ENCODE results near the gene DEPP1.

DNA sequence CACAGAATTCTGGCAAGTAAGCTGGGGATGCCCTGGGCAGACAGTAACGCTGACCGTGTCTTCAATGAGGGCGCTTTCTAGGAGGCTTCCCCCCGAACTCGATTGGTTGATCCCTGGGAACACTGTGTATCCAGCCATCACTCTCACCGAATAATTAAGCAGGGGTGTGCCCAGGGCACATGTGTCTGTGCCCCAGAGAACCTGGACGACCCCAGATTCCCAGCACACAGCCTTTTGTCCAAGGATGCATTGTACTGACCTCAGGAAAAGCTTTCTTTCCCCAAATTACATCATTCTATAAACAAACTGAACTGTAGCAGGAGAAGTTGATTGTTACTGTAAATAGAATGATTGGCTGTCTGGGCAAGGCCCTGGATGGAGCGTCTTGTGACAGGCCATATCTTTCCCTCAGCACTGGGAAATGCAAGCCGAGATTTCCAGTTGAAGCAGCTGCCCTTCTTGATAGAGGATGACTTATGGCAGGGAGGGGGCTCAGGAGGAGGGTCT, 6.6 kb upstream of the DEPP1 start:
- TF ChIP-seq, protein P1, sequence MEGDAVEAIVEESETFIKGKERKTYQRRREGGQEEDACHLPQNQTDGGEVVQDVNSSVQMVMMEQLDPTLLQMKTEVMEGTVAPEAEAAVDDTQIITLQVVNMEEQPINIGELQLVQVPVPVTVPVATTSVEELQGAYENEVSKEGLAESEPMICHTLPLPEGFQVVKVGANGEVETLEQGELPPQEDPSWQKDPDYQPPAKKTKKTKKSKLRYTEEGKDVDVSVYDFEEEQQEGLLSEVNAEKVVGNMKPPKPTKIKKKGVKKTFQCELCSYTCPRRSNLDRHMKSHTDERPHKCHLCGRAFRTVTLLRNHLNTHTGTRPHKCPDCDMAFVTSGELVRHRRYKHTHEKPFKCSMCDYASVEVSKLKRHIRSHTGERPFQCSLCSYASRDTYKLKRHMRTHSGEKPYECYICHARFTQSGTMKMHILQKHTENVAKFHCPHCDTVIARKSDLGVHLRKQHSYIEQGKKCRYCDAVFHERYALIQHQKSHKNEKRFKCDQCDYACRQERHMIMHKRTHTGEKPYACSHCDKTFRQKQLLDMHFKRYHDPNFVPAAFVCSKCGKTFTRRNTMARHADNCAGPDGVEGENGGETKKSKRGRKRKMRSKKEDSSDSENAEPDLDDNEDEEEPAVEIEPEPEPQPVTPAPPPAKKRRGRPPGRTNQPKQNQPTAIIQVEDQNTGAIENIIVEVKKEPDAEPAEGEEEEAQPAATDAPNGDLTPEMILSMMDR (IDR thresholded peaks at IDR 0.05; ENCODE audit: low read depth, low read length, missing input control) = no peak
- TF ChIP-seq TAF1 (conservative IDR thresholded peaks at IDR 0.05) = no peak
- no peak for TF ChIP-seq YY1 (IDR thresholded peaks at IDR 0.05)
- TF ChIP-seq SP1 (IDR thresholded peaks at IDR 0.05) = peak; percentile 26
- no peak for TF ChIP-seq NR2F2 (IDR thresholded peaks at IDR 0.05)
- no peak for TF ChIP-seq FOXA1 (IDR thresholded peaks at IDR 0.05)
- no peak for TF ChIP-seq RAD21 (IDR thresholded peaks at IDR 0.05)
- TF ChIP-seq JUND (IDR thresholded peaks at IDR 0.05) = no peak
- TF ChIP-seq HNF4A (conservative IDR thresholded peaks at IDR 0.05) = no peak
- no peak for TF ChIP-seq HNF4G (IDR thresholded peaks at IDR 0.05)
- TF ChIP-seq, protein P2, sequence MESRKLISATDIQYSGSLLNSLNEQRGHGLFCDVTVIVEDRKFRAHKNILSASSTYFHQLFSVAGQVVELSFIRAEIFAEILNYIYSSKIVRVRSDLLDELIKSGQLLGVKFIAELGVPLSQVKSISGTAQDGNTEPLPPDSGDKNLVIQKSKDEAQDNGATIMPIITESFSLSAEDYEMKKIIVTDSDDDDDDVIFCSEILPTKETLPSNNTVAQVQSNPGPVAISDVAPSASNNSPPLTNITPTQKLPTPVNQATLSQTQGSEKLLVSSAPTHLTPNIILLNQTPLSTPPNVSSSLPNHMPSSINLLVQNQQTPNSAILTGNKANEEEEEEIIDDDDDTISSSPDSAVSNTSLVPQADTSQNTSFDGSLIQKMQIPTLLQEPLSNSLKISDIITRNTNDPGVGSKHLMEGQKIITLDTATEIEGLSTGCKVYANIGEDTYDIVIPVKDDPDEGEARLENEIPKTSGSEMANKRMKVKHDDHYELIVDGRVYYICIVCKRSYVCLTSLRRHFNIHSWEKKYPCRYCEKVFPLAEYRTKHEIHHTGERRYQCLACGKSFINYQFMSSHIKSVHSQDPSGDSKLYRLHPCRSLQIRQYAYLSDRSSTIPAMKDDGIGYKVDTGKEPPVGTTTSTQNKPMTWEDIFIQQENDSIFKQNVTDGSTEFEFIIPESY (IDR thresholded peaks at IDR 0.05) = no peak
- peak in 1 of 2 donors; percentile 27 for TF ChIP-seq RXRA (IDR thresholded peaks at IDR 0.05)
